Measurements from ENCODE around the gene RALGPS1. TPM values are rescaled to one million over a fixed set of nuclear protein-coding genes. Genes with fewer than 3 reads are reported as not detected.

The RALGPS1 gene
- total and polyA plus RNA-seq, 8 donors, result 4.7 to 150 (median 42.2) TPM

- intact Hi-C loops (cut with DNase I; ENCODE audit: low total_unique reads), result no loop called here
- H3K27me3 ChIP-seq, result no peaks in the 10 kb centered on the region
- WGBS, 5 donors, result 77 to 84% (median 83%) methylated on average over 7 to 8 of the region's 8 CpGs
- no peak overlapping the region for H3K4me3 ChIP-seq
- H3K27ac ChIP-seq, result peak overlapping the region in 1 of 5 donors; percentile 6
- TF ChIP-seq POLR2AphosphoS5 (IDR thresholded peaks at IDR 0.05) (no peak), EP300 (IDR thresholded peaks at IDR 0.05) (no peak), CTCF (IDR thresholded peaks at IDR 0.05) (no peak), POLR2A (IDR thresholded peaks at IDR 0.05) (no peak)
- peaks cover 0 to 6% (median 3%) of the 10 kb centered on the region in 4 donors for H3K36me3 ChIP-seq
- no peaks in the 10 kb centered on the region for H3K4me1 ChIP-seq
- no peak for DNase-seq
- no peaks in the 10 kb centered on the region for H3K9me3 ChIP-seq
These were observed 61.0 kb downstream of the RALGPS1 start for GRCh38 chr9:126975327-126976220.

- DNase-seq, result no peak
- no peak overlapping the region for H3K27ac ChIP-seq
- H3K36me3 ChIP-seq, result peaks cover 0 to 6% (median 4%) of the 10 kb centered on the region in 4 donors
- no peak overlapping the region for H3K4me3 ChIP-seq
- no peak for TF ChIP-seq EP300 (IDR thresholded peaks at IDR 0.05)
- TF ChIP-seq POLR2A (IDR thresholded peaks at IDR 0.05), result no peak
- no peak for TF ChIP-seq CTCF (IDR thresholded peaks at IDR 0.05)
- no peak for TF ChIP-seq POLR2AphosphoS5 (IDR thresholded peaks at IDR 0.05)
- peaks cover 0 to 8% (median 0%) of the 10 kb centered on the region in 4 donors for H3K9me3 ChIP-seq
- peaks cover 0 to 7% (median 2%) of the 10 kb centered on the region in 4 donors for H3K4me1 ChIP-seq
- WGBS, 5 donors, result 64 to 80% (median 78%) methylated on average over 5 of the region's 5 CpGs
- no peaks in the 10 kb centered on the region for H3K27me3 ChIP-seq
- intact Hi-C loops (cut with DNase I; ENCODE audit: low total_unique reads), result no loop called here
These were observed 64.9 kb downstream of the RALGPS1 start for GRCh38 chr9:126979461-126979860.

GRCh38 chr9:126980231-126980630, 65.6 kb downstream of the RALGPS1 start:
- Histone ChIP-seq H3K9me3 (peaks cover 0 to 8% (median 0%) of the 10 kb centered on the region in 4 donors), H3K27me3 (no peaks in the 10 kb centered on the region), H3K27ac (no peak overlapping the region), H3K36me3 (peaks cover 0 to 6% (median 4%) of the 10 kb centered on the region in 4 donors), H3K4me1 (peaks cover 6 to 15% (median 10%) of the 10 kb centered on the region in 4 donors), H3K4me3 (no peak overlapping the region)
- TF ChIP-seq POLR2AphosphoS5 (IDR thresholded peaks at IDR 0.05) (no peak), EP300 (IDR thresholded peaks at IDR 0.05) (no peak), CTCF (IDR thresholded peaks at IDR 0.05) (no peak), POLR2A (IDR thresholded peaks at IDR 0.05) (no peak)
- no peak for DNase-seq
- intact Hi-C loops (cut with DNase I; ENCODE audit: low total_unique reads), result no loop called here

- TF ChIP-seq EP300 (IDR thresholded peaks at IDR 0.05) (no peak), POLR2AphosphoS5 (IDR thresholded peaks at IDR 0.05) (no peak), CTCF (IDR thresholded peaks at IDR 0.05) (no peak), POLR2A (IDR thresholded peaks at IDR 0.05) (no peak)
These were observed 66.6 kb downstream of the RALGPS1 start for GRCh38 chr9:126981218-126981617.

More at GRCh38 chr9:126981218-126981617, 66.6 kb downstream of the RALGPS1 start:
- 93 to 100% (median 97%) methylated on average over 1 to 2 of the region's 2 CpGs for WGBS, 5 donors
- Histone ChIP-seq H3K9me3 (peaks cover 0 to 8% (median 0%) of the 10 kb centered on the region in 4 donors), H3K27me3 (no peaks in the 10 kb centered on the region), H3K36me3 (peaks cover 0 to 4% (median 2%) of the 10 kb centered on the region in 4 donors), H3K4me3 (no peak overlapping the region), H3K27ac (no peak overlapping the region), H3K4me1 (peaks cover 16 to 25% (median 19%) of the 10 kb centered on the region in 4 donors)
- DNase-seq, result no peak
- intact Hi-C loops (cut with DNase I; ENCODE audit: low total_unique reads), result no loop called here
